GM12878 (cell line): ENCODE data around the gene PGA4.

ENCODE experiments used
- CHD2 ChIP-seq: IDR thresholded peaks from 2 replicates; pipeline ENCODE4 v1.6.1; 2011; ENCODE audit warnings: low read depth, low read length, improper control_type of control experiment, borderline replicate concordance
- CTCF ChIP-seq, 3 experiments: IDR thresholded peaks in 2 of 3; conservative IDR thresholded peaks in 1 of 3; 2 replicates each; pipeline ENCODE4 v1.5.1; 2011; ENCODE audit warnings: low read depth in 3 of 3, low read length in 3 of 3, mild to moderate bottlenecking in 3 of 3, control low read depth in 2 of 3, moderate library complexity in 2 of 3, inconsistent platforms in 1 of 3, mixed read lengths in 1 of 3; ENCODE audit not compliant: control insufficient read depth in 2 of 3, insufficient read depth in 1 of 3; ENCODE audit errors: extremely low read depth in 1 of 3
- JUND ChIP-seq: IDR thresholded peaks from 2 replicates; pipeline ENCODE4 v1.6.1; 2012; ENCODE audit warnings: low read depth, mild to moderate bottlenecking, low read length, improper control_type of control experiment, moderate library complexity
- MXI1 ChIP-seq: fragments of 150-350 bp; IDR thresholded peaks from 2 replicates; pipeline ENCODE4 v1.6.1; 2011; ENCODE audit warnings: low read depth, mild to moderate bottlenecking, inconsistent platforms, low read length, improper control_type of control experiment
- POLR2AphosphoS5 ChIP-seq: IDR thresholded peaks from 2 replicates; pipeline ENCODE4 v1.6.1; 2011; ENCODE audit warnings: mild to moderate bottlenecking, low read length, inconsistent platforms
- RAD21 ChIP-seq: IDR thresholded peaks from 2 replicates; pipeline ENCODE4 v1.6.1; 2011; ENCODE audit warnings: mild to moderate bottlenecking, low read depth, low read length, moderate library complexity; ENCODE audit not compliant: insufficient read depth
- RELA ChIP-seq: fragments of 450-650 bp; IDR thresholded peaks from 2 replicates; pipeline ENCODE4 v1.8.0; 2014; ENCODE audit warnings: borderline replicate concordance; ENCODE audit not compliant: partially characterized antibody
- RFX5 ChIP-seq: IDR thresholded peaks from 2 replicates; pipeline ENCODE4 v1.6.1; 2011; ENCODE audit warnings: low read depth, low read length, improper control_type of control experiment

- no peak for TF ChIP-seq CHD2
- TF ChIP-seq RFX5 = no peak
- TF ChIP-seq RELA = no peak
- TF ChIP-seq CTCF (IDR thresholded peaks at IDR 0.05 in 2 of 3, conservative IDR thresholded peaks at IDR 0.05 in 1 of 3; ENCODE audit: control insufficient read depth in 2 of 3, extremely low read depth in 1 of 3, insufficient read depth in 1 of 3, low read depth in 3 of 3, low read length in 3 of 3) = no peak
- no peak for TF ChIP-seq MXI1
- no peak for TF ChIP-seq POLR2AphosphoS5
- TF ChIP-seq JUND = no peak
- no peak for TF ChIP-seq RAD21
These were observed 23.8 kb upstream of the PGA4 start for GRCh38 chr11:61198361-61198760.
